ENCODE results near the gene BST2.

DNA sequence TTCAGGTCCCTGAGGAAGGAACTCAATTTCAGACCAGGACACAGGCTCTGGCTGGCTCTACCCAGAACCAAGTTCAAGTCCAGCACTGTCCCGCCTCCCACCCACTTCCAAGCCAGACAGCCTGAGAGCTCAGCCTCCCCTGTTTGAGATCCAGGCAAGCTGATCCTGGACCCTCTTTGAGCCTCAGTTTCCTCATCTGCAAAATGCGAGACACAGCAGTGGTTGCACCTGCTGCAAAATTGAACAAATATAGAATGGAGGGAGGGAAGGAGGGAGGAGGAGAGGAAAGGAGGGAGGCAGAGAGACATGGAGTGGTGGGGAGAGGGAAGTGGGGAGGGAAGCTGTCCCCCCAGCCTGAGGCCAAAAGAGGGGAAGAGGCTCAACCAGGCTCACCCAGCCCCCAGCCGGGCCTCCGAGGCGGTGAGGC lies 42.3 kb upstream of the BST2 start:
- TF ChIP-seq, protein P1, sequence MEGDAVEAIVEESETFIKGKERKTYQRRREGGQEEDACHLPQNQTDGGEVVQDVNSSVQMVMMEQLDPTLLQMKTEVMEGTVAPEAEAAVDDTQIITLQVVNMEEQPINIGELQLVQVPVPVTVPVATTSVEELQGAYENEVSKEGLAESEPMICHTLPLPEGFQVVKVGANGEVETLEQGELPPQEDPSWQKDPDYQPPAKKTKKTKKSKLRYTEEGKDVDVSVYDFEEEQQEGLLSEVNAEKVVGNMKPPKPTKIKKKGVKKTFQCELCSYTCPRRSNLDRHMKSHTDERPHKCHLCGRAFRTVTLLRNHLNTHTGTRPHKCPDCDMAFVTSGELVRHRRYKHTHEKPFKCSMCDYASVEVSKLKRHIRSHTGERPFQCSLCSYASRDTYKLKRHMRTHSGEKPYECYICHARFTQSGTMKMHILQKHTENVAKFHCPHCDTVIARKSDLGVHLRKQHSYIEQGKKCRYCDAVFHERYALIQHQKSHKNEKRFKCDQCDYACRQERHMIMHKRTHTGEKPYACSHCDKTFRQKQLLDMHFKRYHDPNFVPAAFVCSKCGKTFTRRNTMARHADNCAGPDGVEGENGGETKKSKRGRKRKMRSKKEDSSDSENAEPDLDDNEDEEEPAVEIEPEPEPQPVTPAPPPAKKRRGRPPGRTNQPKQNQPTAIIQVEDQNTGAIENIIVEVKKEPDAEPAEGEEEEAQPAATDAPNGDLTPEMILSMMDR (conservative IDR thresholded peaks at IDR 0.05; ENCODE audit: low read length): no peak
- TF ChIP-seq EZH2phosphoT487 (IDR thresholded peaks at IDR 0.05; ENCODE audit: borderline replicate concordance, low read depth, low read length): no peak
